ENCODE data around the gene SNRK. TPM values are rescaled to one million over a fixed set of nuclear protein-coding genes. Genes with fewer than 3 reads are reported as not detected.
"Not testable (repeated sequence)": the region's sequence is repeated elsewhere in the genome, so short reads cannot be mapped to it uniquely, and the experiment has no call there.

The SNRK gene
- total RNA-seq, 2 experiments from 2014 or later, result 70.7 to 73.6 TPM

GRCh38 chr3:43345877-43346276 is 59.5 kb downstream of the SNRK start:
- H3K27ac Mint-ChIP-seq, result peak overlapping the region; percentile 89
- POLR2A ChIA-PET, result interaction anchor here (1.1 to 4.9 kb wide), 6 partner anchors 9 to 184 kb away, joined by 4 to 46 read pairs (median 10); partner anchors contain the start of gene SNRK

GRCh38 chr3:43346978-43347749 is 60.8 kb downstream of the SNRK start:
- H3K4me3 Mint-ChIP-seq, result peak overlapping the region; percentile 75
- peaks cover 11% of the 10 kb centered on the region for H3K9me3 Mint-ChIP-seq
- peak; percentile 65 for ATAC-seq (ENCODE audit: low read depth)
- POLR2A ChIA-PET, result interaction anchor here (0.7 to 4.9 kb wide), 11 partner anchors 11 to 185 kb away, joined by 3 to 46 read pairs (median 4); partner anchors contain the start of gene SNRK
- peak; percentile 64 for DNase-seq
- peak overlapping the region; percentile 97 for H3K27ac Mint-ChIP-seq
- peaks cover 65% of the 10 kb centered on the region for H3K4me1 Mint-ChIP-seq
- peaks cover 77% of the 10 kb centered on the region for H3K36me3 Mint-ChIP-seq
- H3K27me3 Mint-ChIP-seq, result no peaks in the 10 kb centered on the region

More at GRCh38 chr3:43345877-43346276, 59.5 kb downstream of the SNRK start:
- DNase-seq (no peak), ATAC-seq (ENCODE audit: low read depth) (peak; percentile 51)
- peaks cover 1% of the 10 kb centered on the region for H3K9me3 Mint-ChIP-seq
- H3K4me1 Mint-ChIP-seq, result peaks cover 64% of the 10 kb centered on the region
- H3K4me3 Mint-ChIP-seq, result peak overlapping the region; percentile 74
- no peaks in the 10 kb centered on the region for H3K27me3 Mint-ChIP-seq
- peaks cover 71% of the 10 kb centered on the region for H3K36me3 Mint-ChIP-seq

GRCh38 chr3:43347774-43348173 is 61.4 kb downstream of the SNRK start:
- peaks cover 59% of the 10 kb centered on the region for H3K4me1 Mint-ChIP-seq
- peak; percentile 42 for DNase-seq
- H3K27me3 Mint-ChIP-seq, result no peaks in the 10 kb centered on the region
- H3K36me3 Mint-ChIP-seq, result peaks cover 77% of the 10 kb centered on the region
- H3K4me3 Mint-ChIP-seq, result peak overlapping the region; percentile 75
- H3K27ac Mint-ChIP-seq, result peak overlapping the region; percentile 97
- POLR2A ChIA-PET, result interaction anchor here (1.1 to 4.9 kb wide), 7 partner anchors 11 to 185 kb away, joined by 3 to 46 read pairs (median 6); partner anchors contain the start of gene SNRK
- no peak for ATAC-seq (ENCODE audit: low read depth)
- H3K9me3 Mint-ChIP-seq, result peaks cover 13% of the 10 kb centered on the region

DNA sequence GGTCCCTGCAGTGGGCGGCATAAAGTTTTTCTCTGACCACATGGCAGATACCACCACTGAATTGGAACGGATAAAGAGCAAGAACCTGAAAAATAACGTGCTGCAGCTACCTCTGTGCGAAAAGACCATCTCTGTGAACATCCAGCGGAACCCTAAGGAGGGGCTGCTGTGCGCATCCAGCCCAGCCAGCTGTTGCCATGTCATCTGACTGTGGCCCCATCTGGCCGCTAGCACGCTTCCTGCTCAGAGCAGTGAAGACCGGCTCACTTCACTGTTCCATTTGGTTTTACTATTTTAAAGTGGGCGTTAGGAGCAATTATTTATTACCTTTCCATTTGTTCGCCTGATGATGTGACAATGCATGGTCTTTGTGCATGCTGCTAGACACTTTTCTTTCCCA is 62.0 kb downstream of the SNRK start:
- POLR2A ChIA-PET, result interaction anchor here (1.1 to 4.9 kb wide), 6 partner anchors 10 to 186 kb away, joined by 3 to 46 read pairs (median 10); partner anchors contain the start of gene SNRK
- H3K9me3 Mint-ChIP-seq, result peaks cover 17% of the 10 kb centered on the region

GRCh38 chr3:43348852-43349574 is 62.7 kb downstream of the SNRK start:
- Mint-ChIP-seq H3K9me3 (peaks cover 22% of the 10 kb centered on the region), H3K4me3 (peak overlapping the region; percentile 45)
- POLR2A ChIA-PET, result interaction anchor here (1.1 kb wide), 1 partner anchor 63 kb away, joined by 3 read pairs; the partner anchor contains the start of gene SNRK

More for the DNA sequence above, 62.0 kb downstream of the SNRK start:
- Mint-ChIP-seq H3K4me3 (peak overlapping the region; percentile 35), H3K27me3 (no peaks in the 10 kb centered on the region), H3K36me3 (peaks cover 77% of the 10 kb centered on the region), H3K4me1 (peaks cover 54% of the 10 kb centered on the region), H3K27ac (peak overlapping the region; percentile 75)
- no peak for DNase-seq
- no peak for ATAC-seq (ENCODE audit: low read depth)

GRCh38 chr3:43349716-43350115 is 63.4 kb downstream of the SNRK start:
- H3K27me3 Mint-ChIP-seq, result no peaks in the 10 kb centered on the region
- POLR2A ChIA-PET, result no interaction called here
- no peak overlapping the region for H3K27ac Mint-ChIP-seq

More at GRCh38 chr3:43348852-43349574, 62.7 kb downstream of the SNRK start:
- DNase-seq, result no peak
- Mint-ChIP-seq H3K27me3 (no peaks in the 10 kb centered on the region), H3K4me1 (peaks cover 47% of the 10 kb centered on the region), H3K27ac (peak overlapping the region; percentile 75), H3K36me3 (peaks cover 79% of the 10 kb centered on the region)
- ATAC-seq (ENCODE audit: low read depth), result no peak

DNA sequence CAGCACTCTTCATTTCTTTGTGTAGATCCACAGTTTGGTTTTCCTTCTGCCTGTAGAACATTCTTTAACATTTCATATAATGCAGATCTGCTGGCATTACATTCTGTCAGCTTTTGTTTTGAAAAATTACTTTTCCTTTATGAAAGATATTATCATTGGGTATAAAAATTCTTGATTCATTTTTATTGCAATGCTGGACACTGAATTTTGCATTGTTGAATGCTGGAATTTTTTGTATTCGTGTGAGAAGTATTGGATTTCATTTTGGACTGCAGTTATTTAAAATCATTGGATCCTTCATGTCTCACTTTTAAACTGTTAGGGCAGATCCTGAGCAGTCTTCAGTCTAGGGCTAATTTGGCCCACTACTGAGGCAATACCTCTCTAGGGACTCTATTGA is 67.1 kb downstream of the SNRK start:
- Mint-ChIP-seq H3K4me1 (peaks cover 12% of the 10 kb centered on the region), H3K27ac (no peak overlapping the region), H3K9me3 (peaks cover 52% of the 10 kb centered on the region), H3K27me3 (no peaks in the 10 kb centered on the region), H3K4me3 (no peak overlapping the region), H3K36me3 (peaks cover 82% of the 10 kb centered on the region)
- no peak for DNase-seq
- POLR2A ChIA-PET, result no interaction called here
- no peak for ATAC-seq (ENCODE audit: low read depth)

More at GRCh38 chr3:43349716-43350115, 63.4 kb downstream of the SNRK start:
- ATAC-seq (ENCODE audit: low read depth) (no peak), DNase-seq (no peak)
- H3K9me3 Mint-ChIP-seq, result peaks cover 29% of the 10 kb centered on the region
- peaks cover 44% of the 10 kb centered on the region for H3K4me1 Mint-ChIP-seq
- peaks cover 79% of the 10 kb centered on the region for H3K36me3 Mint-ChIP-seq
- H3K4me3 Mint-ChIP-seq, result no peak overlapping the region

DNA sequence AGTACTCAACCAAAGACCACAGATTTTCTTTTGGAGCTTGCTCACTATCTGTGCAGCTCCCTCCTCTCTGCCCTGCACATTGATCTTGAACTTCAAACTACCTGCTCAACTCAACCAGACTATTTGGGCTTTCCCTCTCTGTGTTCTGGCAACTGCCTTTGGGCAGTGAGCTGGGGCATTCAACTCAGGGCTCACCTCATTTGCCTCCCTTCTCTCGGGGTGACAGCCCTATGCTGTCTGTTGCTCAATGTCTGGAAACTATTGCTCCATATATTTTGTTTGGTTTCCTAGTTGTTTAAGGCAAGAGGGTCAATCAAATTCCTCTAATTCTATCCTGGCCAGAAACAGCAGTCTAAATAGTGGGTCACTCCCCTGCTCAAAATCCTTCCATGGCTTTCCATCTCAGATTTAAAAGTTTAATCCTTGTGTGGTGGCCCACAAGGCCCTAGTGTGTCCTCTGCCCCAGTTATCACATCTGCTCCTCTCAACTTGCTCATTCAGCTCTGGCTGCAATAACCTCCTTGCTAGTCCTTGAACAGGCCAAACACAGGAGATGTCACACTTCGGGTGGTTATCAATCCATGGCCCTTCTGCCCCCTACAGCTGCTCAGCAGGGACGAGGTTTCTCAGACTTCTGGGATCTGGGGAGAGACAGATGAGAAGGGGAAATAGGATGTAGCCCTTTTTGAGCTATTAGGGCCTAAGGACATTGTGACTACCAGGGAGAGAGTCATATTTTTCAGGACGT is 67.8 kb downstream of the SNRK start:
- no peak overlapping the region for H3K27ac Mint-ChIP-seq

GRCh38 chr3:43356033-43356432 is 69.7 kb downstream of the SNRK start:
- DNase-seq; H3K4me3 Mint-ChIP-seq; H3K27ac Mint-ChIP-seq; H3K27me3 Mint-ChIP-seq; H3K4me1 Mint-ChIP-seq; ATAC-seq (ENCODE audit: low read depth); POLR2A ChIA-PET: not testable (repeated sequence)
- H3K9me3 Mint-ChIP-seq, result peaks cover 50% of the 10 kb centered on the region
- H3K36me3 Mint-ChIP-seq, result peaks cover 58% of the 10 kb centered on the region

More for the DNA sequence above, 67.8 kb downstream of the SNRK start:
- Mint-ChIP-seq H3K4me3 (no peak overlapping the region), H3K27me3 (no peaks in the 10 kb centered on the region), H3K9me3 (peaks cover 52% of the 10 kb centered on the region), H3K4me1 (peaks cover 5% of the 10 kb centered on the region), H3K36me3 (peaks cover 75% of the 10 kb centered on the region)
- POLR2A ChIA-PET, result no interaction called here
- DNase-seq (no peak), ATAC-seq (ENCODE audit: low read depth) (no peak)

- H3K36me3 Mint-ChIP-seq, result peaks cover 11% of the 10 kb centered on the region
- no peak overlapping the region for H3K4me3 Mint-ChIP-seq
- H3K27ac Mint-ChIP-seq, result no peak overlapping the region
- POLR2A ChIA-PET, result no interaction called here
- peaks cover 11% of the 10 kb centered on the region for H3K9me3 Mint-ChIP-seq
- no peak for DNase-seq
- H3K27me3 Mint-ChIP-seq, result no peaks in the 10 kb centered on the region
- H3K4me1 Mint-ChIP-seq, result no peaks in the 10 kb centered on the region
- no peak for ATAC-seq (ENCODE audit: low read depth)
Observed at GRCh38 chr3:43361077-43361476, 74.7 kb downstream of the SNRK start.

DNA sequence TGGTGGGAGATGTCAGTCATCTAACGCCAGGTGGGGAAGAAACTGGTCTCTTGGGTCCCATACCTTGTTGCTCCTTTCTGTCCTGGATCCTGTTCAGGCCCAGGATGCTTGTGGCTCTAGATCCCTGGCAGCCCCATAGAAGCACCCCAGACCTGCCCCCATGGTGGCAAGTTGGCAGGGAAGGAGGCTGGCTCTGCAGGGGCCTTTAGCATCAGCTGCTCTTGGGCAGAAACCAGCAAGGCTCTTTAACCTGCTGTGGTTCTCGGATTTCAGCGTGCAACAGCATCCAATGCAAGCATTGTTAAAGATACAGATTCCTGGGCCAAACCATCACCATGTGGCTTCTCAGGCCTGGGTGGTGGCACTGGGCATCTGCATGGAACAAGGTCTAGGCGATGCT is 75.8 kb downstream of the SNRK start:
- DNase-seq, result no peak
- Mint-ChIP-seq H3K36me3 (peaks cover 7% of the 10 kb centered on the region), H3K4me3 (no peak overlapping the region), H3K9me3 (peaks cover 6% of the 10 kb centered on the region), H3K27me3 (no peaks in the 10 kb centered on the region), H3K27ac (no peak overlapping the region), H3K4me1 (no peaks in the 10 kb centered on the region)
- ATAC-seq (ENCODE audit: low read depth), result no peak
- POLR2A ChIA-PET, result no interaction called here

DNA sequence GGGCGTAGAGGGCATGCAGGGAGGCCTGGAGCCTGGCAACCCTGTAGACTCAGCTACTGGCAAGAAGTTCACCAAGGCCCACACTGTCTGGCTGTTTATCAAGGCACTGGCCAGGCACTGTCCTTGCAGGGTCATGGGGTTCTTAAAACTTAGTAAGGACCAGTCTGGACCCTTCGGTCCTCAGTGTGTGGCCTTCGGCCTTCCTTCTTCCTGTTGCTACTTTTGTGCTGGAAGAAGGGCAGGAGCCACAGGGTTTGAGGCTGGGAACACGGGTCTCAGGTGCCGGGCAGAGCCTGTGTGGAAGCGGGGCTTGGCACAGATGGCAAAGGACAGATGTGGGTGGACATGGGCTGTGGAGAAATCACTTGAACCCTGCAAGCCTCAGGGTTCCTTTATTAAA is 76.6 kb downstream of the SNRK start:
- ATAC-seq (ENCODE audit: low read depth) (no peak), DNase-seq (no peak)
- no peaks in the 10 kb centered on the region for H3K36me3 Mint-ChIP-seq
- H3K4me1 Mint-ChIP-seq, result no peaks in the 10 kb centered on the region
- POLR2A ChIA-PET, result no interaction called here
- H3K27ac Mint-ChIP-seq, result no peak overlapping the region
- no peaks in the 10 kb centered on the region for H3K27me3 Mint-ChIP-seq
- no peaks in the 10 kb centered on the region for H3K9me3 Mint-ChIP-seq
- no peak overlapping the region for H3K4me3 Mint-ChIP-seq

All from activated naive CD8-positive, alpha-beta T cell treated with anti-CD3 and anti-CD28 coated beads, Interleukin-2, amount 10 ng/mL, durations not matched to agents 7 days and 5 days (primary cell).